ENCODE measurements around the gene NUDCD2.
A peak's percentile ranks its signal among the peaks of the same experiment; 100 is the strongest.

The NUDCD2 gene, protein sequence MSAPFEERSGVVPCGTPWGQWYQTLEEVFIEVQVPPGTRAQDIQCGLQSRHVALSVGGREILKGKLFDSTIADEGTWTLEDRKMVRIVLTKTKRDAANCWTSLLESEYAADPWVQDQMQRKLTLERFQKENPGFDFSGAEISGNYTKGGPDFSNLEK

GRCh38 chr5:163459819-163460561 lies at the start of gene NUDCD2:
NUDCD2 (minus strand) TSS chr5:163460102; CDS start chr5:163460050, 52 bp downstream.
- peak; percentile 99 for DNase-seq (ENCODE audit: low read depth)

GRCh38 chr5:163509291-163509951 lies 49.5 kb upstream of the NUDCD2 start:
- DNase-seq (ENCODE audit: low read depth) = peak; percentile 65

- DNase-seq (ENCODE audit: low read depth) = no peak
These were observed 48.9 kb upstream of the NUDCD2 start for GRCh38 chr5:163508753-163509152.

DNA sequence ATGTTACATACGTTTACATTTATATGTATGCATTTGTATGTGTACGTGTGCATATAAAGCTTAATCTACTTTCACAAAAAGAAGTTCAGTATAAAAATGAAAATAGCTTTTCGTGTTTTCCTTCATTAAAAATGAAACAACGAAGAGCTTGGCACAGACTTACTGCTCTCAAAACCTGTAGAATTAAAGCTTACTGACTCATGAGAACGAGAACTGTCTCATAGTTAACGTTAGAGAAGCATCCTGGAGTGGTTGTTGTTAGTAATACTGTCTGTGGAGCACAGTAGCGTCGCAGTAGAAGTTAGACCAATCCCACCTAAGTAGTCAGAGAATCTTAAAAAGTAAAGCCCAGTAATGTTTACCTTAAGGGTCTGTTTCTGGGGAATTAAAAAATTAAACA lies 46.8 kb upstream of the NUDCD2 start:
- DNase-seq (ENCODE audit: low read depth) = no peak

GRCh38 chr5:163506095-163506457 lies 46.2 kb upstream of the NUDCD2 start:
- no peak for DNase-seq (ENCODE audit: low read depth)

DNA sequence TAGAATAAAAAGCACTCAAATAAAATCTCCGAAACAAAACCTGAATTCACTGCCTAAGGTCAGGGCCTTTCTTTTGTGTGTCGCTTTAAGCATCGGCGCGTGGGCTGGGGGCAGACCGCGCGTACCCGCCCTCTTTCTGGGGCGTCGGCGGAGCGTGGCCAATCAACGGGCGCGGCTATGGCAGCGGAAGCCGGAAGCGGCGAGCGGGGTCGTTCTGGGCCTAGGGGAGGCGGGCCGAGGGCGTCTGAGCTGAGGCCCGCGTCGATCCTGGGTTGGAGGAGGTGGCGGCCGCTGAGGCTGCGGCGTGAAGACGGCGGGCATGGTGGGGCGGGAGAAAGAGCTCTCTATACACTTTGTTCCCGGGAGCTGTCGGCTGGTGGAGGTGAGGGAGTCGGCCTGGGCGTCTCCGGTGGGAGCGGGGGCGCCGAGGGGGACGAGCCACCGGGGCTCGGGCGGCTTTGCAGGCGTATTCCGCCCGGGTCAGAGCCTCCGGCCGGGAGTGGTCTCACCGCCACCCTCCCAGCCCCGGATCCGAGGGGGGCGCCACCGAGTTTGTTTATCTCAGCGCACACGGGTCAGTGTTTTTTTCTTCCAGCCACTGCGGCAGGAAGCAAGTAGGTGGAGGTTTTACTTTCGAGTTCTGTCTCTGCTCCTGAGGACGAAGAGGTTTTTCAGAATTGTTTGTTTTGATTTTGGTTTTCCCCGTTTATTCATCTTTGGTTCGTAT lies 45.6 kb upstream of the NUDCD2 start, which contains the start of gene MAT2B:
TSS of gene MAT2B (plus strand) at position 252 of the 727 bp plus-strand sequence. CDS start at position 320, 68 bp downstream.
- DNase-seq (ENCODE audit: low read depth) = peak; percentile 82

- no peak for DNase-seq (ENCODE audit: low read depth)
These were observed 45.1 kb upstream of the NUDCD2 start for GRCh38 chr5:163505049-163505367.

GRCh38 chr5:163504079-163504931 lies 44.4 kb upstream of the NUDCD2 start:
- no peak for DNase-seq (ENCODE audit: low read depth)

DNA sequence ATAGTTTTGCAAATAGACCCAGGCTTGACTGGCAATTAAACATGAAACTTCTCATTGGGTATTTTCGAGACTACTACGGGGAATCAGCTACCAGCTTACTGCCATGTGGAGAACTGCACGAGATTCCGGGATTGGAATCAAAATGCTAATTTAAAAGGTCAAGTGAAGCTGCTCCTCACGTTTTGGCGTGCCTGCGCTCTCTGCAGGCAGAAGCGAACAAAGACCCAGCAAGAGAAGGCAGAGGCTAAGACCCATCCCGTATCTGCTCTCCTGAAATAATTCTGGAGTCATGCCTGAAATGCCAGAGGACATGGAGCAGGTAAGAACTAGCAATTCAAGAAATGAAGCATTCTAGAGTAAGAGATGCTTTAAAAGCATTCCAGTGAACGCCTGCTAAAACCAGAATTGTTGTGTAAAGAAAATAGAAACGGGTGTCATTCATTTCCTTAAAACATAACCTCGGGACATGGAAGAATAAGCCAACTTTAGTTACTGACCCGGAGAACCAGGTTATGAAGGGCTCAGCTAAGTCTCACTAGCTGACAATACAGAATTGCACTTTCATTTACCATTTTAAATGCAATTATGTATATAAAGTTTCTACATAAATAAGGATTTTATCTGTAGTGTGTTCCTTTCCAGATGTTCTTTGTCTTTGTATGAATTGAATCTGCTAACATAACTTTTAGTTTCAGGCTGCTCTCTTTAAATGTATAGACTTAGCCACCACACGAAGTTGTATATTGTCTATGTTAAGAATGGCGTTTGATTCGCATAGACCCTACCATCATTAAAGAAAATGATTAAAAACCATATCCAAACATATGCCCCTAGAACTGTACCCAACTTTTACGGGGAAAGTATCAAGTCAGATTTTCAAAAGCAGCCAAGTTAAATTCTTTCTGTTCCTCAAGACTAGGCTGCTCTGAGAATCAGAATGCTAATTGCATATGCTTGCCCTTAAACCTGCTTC lies 43.5 kb upstream of the NUDCD2 start:
- DNase-seq (ENCODE audit: low read depth) = peak; percentile 87

- no peak for DNase-seq (ENCODE audit: low read depth)
These were observed 42.6 kb upstream of the NUDCD2 start for GRCh38 chr5:163502521-163502920.

DNA sequence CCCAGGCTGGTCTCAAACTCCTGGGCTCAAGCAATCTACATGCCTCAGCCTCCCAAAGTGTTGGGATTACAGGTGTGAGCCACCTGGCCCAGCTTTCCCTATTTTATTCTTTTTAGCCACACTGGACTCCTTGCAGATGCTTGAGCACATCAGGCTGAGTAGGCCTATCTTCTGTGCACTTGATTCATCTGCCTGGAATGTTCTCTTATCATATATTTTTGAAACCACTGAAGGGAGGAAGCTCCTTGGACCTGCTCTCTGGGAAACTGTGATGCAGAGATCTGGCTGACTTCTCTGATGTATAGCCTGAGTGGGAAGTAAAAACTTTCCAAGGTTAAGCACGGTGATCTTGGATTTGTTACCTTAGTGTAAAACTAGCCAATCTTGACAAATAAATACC lies 39.0 kb upstream of the NUDCD2 start:
- no peak for DNase-seq (ENCODE audit: low read depth)

DNA sequence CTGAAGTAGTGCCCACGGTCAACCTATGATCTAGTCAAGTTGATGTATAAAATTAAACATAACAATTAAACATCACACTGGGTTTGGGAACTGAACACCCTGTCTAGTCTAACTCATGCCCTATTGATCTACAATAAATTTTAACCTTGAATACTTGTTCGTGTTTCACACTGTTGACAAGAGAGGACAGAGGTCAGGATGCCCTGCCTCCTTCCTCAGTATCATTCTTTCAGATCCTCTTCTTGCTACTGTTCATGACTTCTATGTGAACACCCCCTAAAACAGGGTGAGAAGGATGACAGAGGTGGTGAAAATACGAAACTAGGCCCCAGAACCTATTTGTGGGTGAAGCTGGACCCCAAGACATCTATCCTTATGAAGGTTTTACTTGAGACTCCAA lies 37.4 kb upstream of the NUDCD2 start:
- no peak for DNase-seq (ENCODE audit: low read depth)

DNA sequence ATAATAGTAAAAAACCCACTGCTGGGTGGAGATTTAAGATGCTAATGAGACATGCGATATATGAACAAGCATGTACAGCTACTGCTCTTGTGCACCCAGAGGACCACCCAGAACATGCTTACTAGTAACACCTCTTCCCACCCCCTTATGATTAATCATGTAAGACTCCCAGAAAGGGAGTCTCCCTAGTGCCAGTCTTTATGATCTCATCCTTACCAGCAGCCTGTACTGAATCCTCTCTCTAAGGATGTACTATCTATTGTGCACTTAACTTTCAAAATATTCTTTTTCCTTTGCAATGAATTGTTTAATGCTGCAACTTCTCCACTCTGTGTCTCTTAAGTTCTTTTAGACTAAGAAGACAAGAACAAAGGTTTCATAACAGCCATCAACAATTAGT lies 36.4 kb upstream of the NUDCD2 start:
- no peak for DNase-seq (ENCODE audit: low read depth)

- DNase-seq (ENCODE audit: low read depth) = no peak
These were observed 29.8 kb upstream of the NUDCD2 start for GRCh38 chr5:163489745-163490075.

DNA sequence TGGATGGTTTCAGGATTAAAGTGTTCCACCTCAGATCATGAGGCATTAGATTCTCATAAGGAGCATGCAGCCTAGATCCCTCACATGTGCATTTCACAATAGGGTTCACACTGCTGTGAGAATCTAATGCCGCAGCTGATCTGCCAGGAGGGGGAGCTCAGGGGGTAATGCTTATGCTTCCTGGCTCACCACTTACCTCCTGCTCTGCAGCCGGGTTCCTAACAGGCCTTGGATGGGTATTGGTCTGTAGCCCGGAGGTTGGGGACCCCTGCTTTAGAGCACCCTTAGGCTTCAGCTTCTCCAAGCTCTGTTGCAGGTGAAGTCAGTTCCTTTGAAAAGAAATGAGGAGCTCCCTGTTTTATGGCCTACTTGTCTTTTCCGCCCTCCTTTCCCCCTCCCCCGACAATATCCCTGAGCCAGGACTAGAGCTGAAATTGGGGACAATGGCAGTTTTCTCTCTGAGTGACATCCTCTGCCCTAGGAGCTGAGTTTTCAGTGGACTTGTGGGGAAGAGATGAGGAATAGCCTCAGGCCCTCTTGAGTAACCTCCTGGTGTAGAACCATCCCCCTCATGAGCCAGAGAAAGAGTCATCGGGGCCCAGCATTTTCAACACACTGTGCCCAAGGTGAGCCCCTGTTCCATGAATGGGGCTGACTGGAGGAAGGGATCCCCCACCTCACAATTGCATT lies 29.3 kb upstream of the NUDCD2 start:
- DNase-seq (ENCODE audit: low read depth) = no peak

GRCh38 chr5:163478982-163479271 lies 19.0 kb upstream of the NUDCD2 start:
- no peak for DNase-seq (ENCODE audit: low read depth)

GRCh38 chr5:163478126-163478981 lies 18.5 kb upstream of the NUDCD2 start:
- DNase-seq (ENCODE audit: low read depth) = no peak

- no peak for DNase-seq (ENCODE audit: low read depth)
These were observed 15.5 kb upstream of the NUDCD2 start for GRCh38 chr5:163475411-163475810.

- DNase-seq (ENCODE audit: low read depth) = no peak
These were observed 13.8 kb upstream of the NUDCD2 start for GRCh38 chr5:163473635-163474243.
